ENCODE measurements around the gene CEACAM19.

Gene CEACAM19

GRCh38 chr19:44671400-44671799 is at the start of gene CEACAM19:
TSS of gene CEACAM19 (plus strand) at chr19:44671482. CDS start at chr19:44671932, 450 bp downstream.
- no peak within 1 kb of the TSS for H2AFZ ChIP-seq (ENCODE audit: low read depth, low read length, severe bottlenecking)
- H3K9ac ChIP-seq (ENCODE audit: low read length) = no peak within 1 kb of the TSS
- no peaks in the 10 kb centered on the region for H3K79me2 ChIP-seq (ENCODE audit: insufficient read depth, low read length)
- no peaks in the 10 kb centered on the region for H4K20me1 ChIP-seq (ENCODE audit: low read depth, low read length)
- no peaks in the 10 kb centered on the region for H3K27me3 ChIP-seq (ENCODE audit: low read length)
- no peaks in the 10 kb centered on the region for H3F3A ChIP-seq (ENCODE audit: insufficient read depth)
- H3K4me3 ChIP-seq (ENCODE audit: insufficient read depth, low read length, poor library complexity, severe bottlenecking) = no peak within 1 kb of the TSS
- no peaks in the 10 kb centered on the region for H3K9me2 ChIP-seq (replicated peaks; ENCODE audit: insufficient read depth, low read length)
- TF ChIP-seq CTCF (IDR thresholded peaks at IDR 0.05; ENCODE audit: insufficient read depth, low read length, poor library complexity, severe bottlenecking) = no peak
- TF ChIP-seq EZH2phosphoT487 (conservative IDR thresholded peaks at IDR 0.05; ENCODE audit: low read length) = no peak
- H3K36me3 ChIP-seq (ENCODE audit: low read length) = no peaks in the 10 kb centered on the region
- H3K4me2 ChIP-seq (ENCODE audit: low read depth, low read length, poor library complexity, severe bottlenecking) = no peak within 1 kb of the TSS
- no peaks in the 10 kb centered on the region for H3K9me3 ChIP-seq (ENCODE audit: insufficient read depth, low read length)
- H3K27ac ChIP-seq (ENCODE audit: low read depth, low read length) = no peak within 1 kb of the TSS

- Histone ChIP-seq H3K27me3 (ENCODE audit: low read length) (no peaks in the 10 kb centered on the region), H3K9me2 (replicated peaks; ENCODE audit: insufficient read depth, low read length) (no peaks in the 10 kb centered on the region), H3K4me2 (ENCODE audit: low read depth, low read length, poor library complexity, severe bottlenecking) (no peak overlapping the region), H3K27ac (ENCODE audit: low read depth, low read length) (no peak overlapping the region), H3K36me3 (ENCODE audit: low read length) (no peaks in the 10 kb centered on the region), H3K4me3 (ENCODE audit: insufficient read depth, low read length, poor library complexity, severe bottlenecking) (no peak overlapping the region), H3K9me3 (ENCODE audit: insufficient read depth, low read length) (no peaks in the 10 kb centered on the region), H4K20me1 (ENCODE audit: low read depth, low read length) (no peaks in the 10 kb centered on the region), H3K9ac (ENCODE audit: low read length) (no peak overlapping the region), H3K79me2 (ENCODE audit: insufficient read depth, low read length) (no peaks in the 10 kb centered on the region), H2AFZ (ENCODE audit: low read depth, low read length, severe bottlenecking) (no peak overlapping the region), H3F3A (ENCODE audit: insufficient read depth) (no peaks in the 10 kb centered on the region)
- TF ChIP-seq CTCF (IDR thresholded peaks at IDR 0.05; ENCODE audit: insufficient read depth, low read length, poor library complexity, severe bottlenecking) (no peak), EZH2phosphoT487 (conservative IDR thresholded peaks at IDR 0.05; ENCODE audit: low read length) (no peak)
Measured at GRCh38 chr19:44623080-44623479, 48.2 kb upstream of the CEACAM19 start.

GRCh38 chr19:44623626-44624025 is 47.7 kb upstream of the CEACAM19 start:
- H2AFZ ChIP-seq (ENCODE audit: low read depth, low read length, severe bottlenecking) = no peak overlapping the region
- H3K9ac ChIP-seq (ENCODE audit: low read length) = no peak overlapping the region
- H3K4me3 ChIP-seq (ENCODE audit: insufficient read depth, low read length, poor library complexity, severe bottlenecking) = no peak overlapping the region
- H3K79me2 ChIP-seq (ENCODE audit: insufficient read depth, low read length) = no peaks in the 10 kb centered on the region
- no peaks in the 10 kb centered on the region for H3K27me3 ChIP-seq (ENCODE audit: low read length)
- TF ChIP-seq CTCF (IDR thresholded peaks at IDR 0.05; ENCODE audit: insufficient read depth, low read length, poor library complexity, severe bottlenecking) = no peak
- no peak for TF ChIP-seq EZH2phosphoT487 (conservative IDR thresholded peaks at IDR 0.05; ENCODE audit: low read length)
- no peaks in the 10 kb centered on the region for H4K20me1 ChIP-seq (ENCODE audit: low read depth, low read length)
- no peaks in the 10 kb centered on the region for H3F3A ChIP-seq (ENCODE audit: insufficient read depth)
- no peak overlapping the region for H3K27ac ChIP-seq (ENCODE audit: low read depth, low read length)
- H3K4me2 ChIP-seq (ENCODE audit: low read depth, low read length, poor library complexity, severe bottlenecking) = no peak overlapping the region
- H3K9me3 ChIP-seq (ENCODE audit: insufficient read depth, low read length) = no peaks in the 10 kb centered on the region
- no peaks in the 10 kb centered on the region for H3K9me2 ChIP-seq (replicated peaks; ENCODE audit: insufficient read depth, low read length)
- no peaks in the 10 kb centered on the region for H3K36me3 ChIP-seq (ENCODE audit: low read length)
